ENCODE measurements around the gene HMGN1. TPM values are rescaled to one million over a fixed set of nuclear protein-coding genes. Genes with fewer than 3 reads are reported as not detected.
A peak's percentile ranks its signal among the peaks of the same experiment; 100 is the strongest.

Gene HMGN1
- polyA plus RNA-seq, 4 donors, result 515 to 870 (median 714) TPM

DNA sequence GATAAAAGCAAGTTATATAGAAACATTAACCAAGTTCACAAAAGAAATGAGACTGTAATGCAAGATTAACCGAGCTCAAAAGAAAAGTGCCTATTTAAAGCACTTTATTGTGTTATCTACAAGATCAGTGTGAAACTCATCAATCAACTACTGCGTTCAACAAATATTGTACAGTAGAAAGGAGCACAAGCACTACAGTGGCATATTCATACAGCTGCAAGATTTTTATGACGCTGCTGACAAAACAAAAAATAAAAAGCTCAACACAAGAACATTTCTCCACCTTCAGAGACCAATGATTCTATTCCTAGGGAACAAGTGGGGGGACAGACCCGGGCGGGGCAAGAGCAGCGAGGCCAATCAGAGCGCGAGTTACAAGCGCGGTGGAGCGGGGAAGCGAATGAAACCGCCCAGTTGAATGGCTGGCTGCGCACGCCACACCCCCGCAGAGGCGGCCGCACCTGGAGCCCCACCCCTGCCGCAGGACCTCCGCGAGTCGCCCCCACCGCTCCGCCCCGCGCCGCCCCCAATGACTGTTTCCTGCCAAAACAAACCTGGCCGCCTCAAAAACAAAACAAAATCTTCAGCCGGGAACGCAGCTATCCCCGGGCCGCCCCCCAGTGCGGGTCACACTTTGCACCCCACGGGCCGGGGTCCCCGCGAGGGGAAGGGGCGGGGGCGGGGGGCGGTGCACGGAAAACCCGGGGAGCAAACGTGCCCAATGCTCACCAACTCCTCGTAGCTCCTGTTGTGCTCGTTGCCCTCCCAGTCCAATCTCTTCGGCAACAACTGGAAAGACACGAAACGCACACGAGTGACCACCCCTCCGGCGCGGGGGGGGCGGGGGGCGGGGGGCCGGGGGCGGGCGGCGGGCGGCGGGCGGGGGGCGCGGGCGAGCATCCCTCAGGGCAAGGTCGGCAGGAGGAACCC is 36.5 kb downstream of the HMGN1 start:
- DNase-seq (ENCODE audit: low read depth in 4 of 4, low spot score in 3 of 4), result peak; percentile 82 to 84 (median 83)

DNA sequence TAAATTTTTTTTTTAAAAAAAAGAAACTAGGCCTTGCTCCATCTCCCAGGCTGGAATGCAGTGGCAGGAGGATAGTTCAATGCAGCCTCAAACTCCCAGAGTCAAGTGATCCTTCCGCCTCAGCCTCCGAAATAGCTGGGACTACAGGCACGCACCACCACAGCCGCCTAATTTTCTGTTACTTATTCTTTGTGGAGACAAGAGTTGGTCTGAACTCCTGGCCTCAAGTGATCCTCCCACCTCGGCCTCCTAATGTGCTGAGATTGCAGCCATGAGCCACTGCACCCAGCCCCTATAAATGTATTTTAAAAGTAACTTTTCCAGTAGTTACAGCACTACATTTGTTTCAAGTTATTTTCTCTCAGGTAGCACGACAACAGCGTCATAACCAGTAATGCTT is 37.7 kb downstream of the HMGN1 start:
- DNase-seq (ENCODE audit: low read depth in 4 of 4, low spot score in 3 of 4), result no peak

GRCh38 chr21:39307466-39307865 is 41.4 kb downstream of the HMGN1 start:
- no peak for DNase-seq (ENCODE audit: low read depth in 4 of 4, low spot score in 3 of 4)

GRCh38 chr21:39300587-39300986 is 48.3 kb downstream of the HMGN1 start:
- DNase-seq (ENCODE audit: low read depth in 4 of 4, low spot score in 3 of 4), result no peak

GRCh38 chr21:39296891-39297290 is 52.0 kb downstream of the HMGN1 start:
- no peak for DNase-seq (ENCODE audit: low read depth in 4 of 4, low spot score in 3 of 4)

Other genes with a start within 250 kb of the HMGN1 start
- 10 to 100 TPM; 38.6 to 48.0 (median 46.6) TPM for gene PSMG1, start 165.6 kb downstream of the HMGN1 start, polyA plus RNA-seq (ENCODE audit: insufficient read length in 4 of 4)
- gene BRWD1, start 35.5 kb downstream of the HMGN1 start, polyA plus RNA-seq (ENCODE audit: insufficient read length in 4 of 4), result 10 to 100 TPM; 47.1 to 57.1 (median 50.2) TPM
- gene LCA5L, start 96.7 kb upstream of the HMGN1 start, polyA plus RNA-seq (ENCODE audit: insufficient read length in 4 of 4), result 1 to 10 TPM; 3.8 to 8.2 (median 4.4) TPM
- gene SH3BGR, start 102.9 kb upstream of the HMGN1 start, polyA plus RNA-seq (ENCODE audit: insufficient read length in 4 of 4), result 1 to 10 TPM; 3.3 to 5.8 (median 5.7) TPM